ENCODE data around the gene UBASH3A.

- TF ChIP-seq CTCF (IDR thresholded peaks at IDR 0.05) (no peak), POLR2A (IDR thresholded peaks at IDR 0.05) (no peak), EP300 (IDR thresholded peaks at IDR 0.05) (no peak)
Observed at GRCh38 chr21:42386034-42386591, 17.6 kb upstream of the UBASH3A start.
